Ramos (cell line): ENCODE measurements around the gene MRPS26.
"Not testable (repeated sequence)": the region's sequence is repeated elsewhere in the genome, so short reads cannot be mapped to it uniquely, and the experiment has no call there.

Experiments used
- in situ Hi-C: fragments of 300-500 bp; cut with MboI; formaldehyde crosslinking; loops from one replicate; pipeline ENCODE4 v1.14.3; 2022; ENCODE audit warnings: low sequenced_read_pairs; ENCODE audit not compliant: unreplicated experiment

Gene MRPS26

GRCh38 chr20:3045816-3046676 lies at the start of gene MRPS26:
Gene MRPS26, plus strand, starts transcription at chr20:3046052. Its CDS starts 17 bp downstream, at chr20:3046069.
- in situ Hi-C loops = no loop called here

- in situ Hi-C loops = no loop called here
Measured at GRCh38 chr20:2998728-2999127, 47.1 kb upstream of the MRPS26 start.

- in situ Hi-C loops = no loop called here
Measured at GRCh38 chr20:3000852-3001523, 44.9 kb upstream of the MRPS26 start.

- in situ Hi-C loops = no loop called here
Measured at GRCh38 chr20:3003416-3003815, 42.4 kb upstream of the MRPS26 start.

- in situ Hi-C loops = no loop called here
Measured at GRCh38 chr20:3010985-3011723, 34.7 kb upstream of the MRPS26 start.

- in situ Hi-C loops = no loop called here
Measured at GRCh38 chr20:3011752-3012151, 34.1 kb upstream of the MRPS26 start.

- in situ Hi-C loops = no loop called here
Measured at GRCh38 chr20:3013771-3014170, 32.1 kb upstream of the MRPS26 start.

- in situ Hi-C loops = no loop called here
Measured at GRCh38 chr20:3014179-3014578, 31.7 kb upstream of the MRPS26 start.

- in situ Hi-C loops = no loop called here
Measured at GRCh38 chr20:3014662-3015061, 31.2 kb upstream of the MRPS26 start.

- in situ Hi-C loops = not testable (repeated sequence)
Measured at GRCh38 chr20:3015302-3015701, 30.6 kb upstream of the MRPS26 start.

- in situ Hi-C loops = no loop called here
Measured at GRCh38 chr20:3021327-3021726, 24.5 kb upstream of the MRPS26 start.

GRCh38 chr20:3021777-3022176 lies 24.1 kb upstream of the MRPS26 start:
- in situ Hi-C loops = no loop called here

GRCh38 chr20:3022559-3023490 lies 23.0 kb upstream of the MRPS26 start:
- in situ Hi-C loops = not testable (repeated sequence)

GRCh38 chr20:3027987-3028386 lies 17.9 kb upstream of the MRPS26 start:
- in situ Hi-C loops = no loop called here

- in situ Hi-C loops = no loop called here
Measured at GRCh38 chr20:3031524-3032147, 14.2 kb upstream of the MRPS26 start.

- in situ Hi-C loops = no loop called here
Measured at GRCh38 chr20:3032624-3033023, 13.2 kb upstream of the MRPS26 start.

GRCh38 chr20:3037654-3038053 lies 8.2 kb upstream of the MRPS26 start:
- in situ Hi-C loops = no loop called here

GRCh38 chr20:3038454-3038853 lies 7.4 kb upstream of the MRPS26 start:
- in situ Hi-C loops = no loop called here

GRCh38 chr20:3039426-3039825 lies 6.4 kb upstream of the MRPS26 start:
- in situ Hi-C loops = no loop called here
